ENCODE data around the gene METTL21A. TPM values are rescaled to one million over a fixed set of nuclear protein-coding genes. Genes with fewer than 3 reads are reported as not detected.

Gene METTL21A
- total and polyA plus RNA-seq, 9 of the 15 experiments (the other 6 are each of a cell fraction or from before 2014, with no cell fraction given): 9.1 to 46.5 (median 37.4) TPM

- FAIRE-seq (no peak), DNase-seq (ENCODE audit: extremely low read depth in 1 of 4, low spot score in 3 of 4) (no peak), ATAC-seq (no peak)
- Histone ChIP-seq H3K4me1 (replicated peaks in 1 of 2; ENCODE audit: control insufficient read depth in 2 of 2, insufficient read depth in 2 of 2, low read length in 2 of 2) (no peaks in the 10 kb centered on the region), H3K9me1 (ENCODE audit: control insufficient read depth, insufficient read depth, low read length) (no peaks in the 10 kb centered on the region), H3K9ac (ENCODE audit: insufficient read depth in 1 of 2, low read depth in 2 of 2, low read length in 2 of 2) (no peak overlapping the region), H2AFZ (ENCODE audit: low read depth, low read length) (no peak overlapping the region), H3K36me3 (ENCODE audit: control insufficient read depth, insufficient read depth, low read length) (peaks cover 59% of the 10 kb centered on the region), H3K9me3 (replicated peaks; ENCODE audit: control insufficient read depth, insufficient read depth, low read depth, low read length) (no peaks in the 10 kb centered on the region; the same call in 1 of the 2 replicates), H3K27me3 (ENCODE audit: control insufficient read depth in 2 of 2, insufficient read depth in 2 of 2, low read length in 2 of 2) (no peaks in the 10 kb centered on the region), H3K4me2 (ENCODE audit: insufficient read depth, low read length) (no peak overlapping the region), H3K4me3 (no peak overlapping the region), H4K20me1 (replicated peaks; ENCODE audit: control insufficient read depth, insufficient read depth, low read length) (no peaks in the 10 kb centered on the region), H3K27ac (ENCODE audit: extremely low read depth, low read depth, low read length) (no peak overlapping the region), H3K79me2 (ENCODE audit: control insufficient read depth, insufficient read depth, low read length) (no peaks in the 10 kb centered on the region; the same call in 2 of the 3 replicates)
- intact Hi-C loops (cut with micrococcal nuclease): no loop called here
- in situ Hi-C loops (cut with MboI): no loop called here
- WGBS (ENCODE audit: insufficient coverage, low coverage, missing lambda C conversion rate): no CpG with 5 or more reads among the region's 7 CpGs
- ChIA-PET CTCF (ENCODE audit: low intra/inter-chr PET ratio) (no interaction called here), POLR2A (no interaction called here)
- BruUV-seq (replicated peaks): no TSS peak
- TF ChIP-seq E2F3 (CRISPR knock-in tag; IDR thresholded peaks at IDR 0.05) (no peak), CEBPG (CRISPR knock-in tag; IDR thresholded peaks at IDR 0.05) (no peak), CEBPG (tag; conservative IDR thresholded peaks at IDR 0.05 in 1 of 2, IDR thresholded peaks at IDR 0.05 in 1 of 2) (peak in 1 of 2 experiments; percentile 37; a peak in 1 of 4 replicates), MCM5 (IDR thresholded peaks at IDR 0.05; ENCODE audit: low read depth) (no peak), FOXP4 (CRISPR knock-in tag; IDR thresholded peaks at IDR 0.05; ENCODE audit: borderline replicate concordance) (no peak), NRF1 (conservative IDR thresholded peaks at IDR 0.05 in 1 of 2, IDR thresholded peaks at IDR 0.05 in 1 of 2) (no peak), ATF3 (IDR thresholded peaks at IDR 0.05) (peak; percentile 38), ATF3 (CRISPR knock-in tag; conservative IDR thresholded peaks at IDR 0.05) (no peak), BHLHE40 (IDR thresholded peaks at IDR 0.05; ENCODE audit: low read length) (no peak), RAD51 (IDR thresholded peaks at IDR 0.05; ENCODE audit: borderline replicate concordance, low read depth) (no peak), ATF7 (IDR thresholded peaks at IDR 0.05) (no peak), SMC3 (conservative IDR thresholded peaks at IDR 0.05; ENCODE audit: insufficient read depth, low read depth, low read length) (no peak), ZNF311 (CRISPR knock-in tag; IDR thresholded peaks at IDR 0.05) (no peak), PYGO2 (tag; IDR thresholded peaks at IDR 0.05) (no peak), LARP7 (IDR thresholded peaks at IDR 0.05) (no peak), FOXK2 (conservative IDR thresholded peaks at IDR 0.05 in 1 of 2, IDR thresholded peaks at IDR 0.05 in 1 of 2; ENCODE audit: low read depth in 2 of 2) (no peak)
- TF ChIP-seq, protein P1, sequence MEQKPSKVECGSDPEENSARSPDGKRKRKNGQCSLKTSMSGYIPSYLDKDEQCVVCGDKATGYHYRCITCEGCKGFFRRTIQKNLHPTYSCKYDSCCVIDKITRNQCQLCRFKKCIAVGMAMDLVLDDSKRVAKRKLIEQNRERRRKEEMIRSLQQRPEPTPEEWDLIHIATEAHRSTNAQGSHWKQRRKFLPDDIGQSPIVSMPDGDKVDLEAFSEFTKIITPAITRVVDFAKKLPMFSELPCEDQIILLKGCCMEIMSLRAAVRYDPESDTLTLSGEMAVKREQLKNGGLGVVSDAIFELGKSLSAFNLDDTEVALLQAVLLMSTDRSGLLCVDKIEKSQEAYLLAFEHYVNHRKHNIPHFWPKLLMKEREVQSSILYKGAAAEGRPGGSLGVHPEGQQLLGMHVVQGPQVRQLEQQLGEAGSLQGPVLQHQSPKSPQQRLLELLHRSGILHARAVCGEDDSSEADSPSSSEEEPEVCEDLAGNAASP (IDR thresholded peaks at IDR 0.05): no peak
These were observed 37.9 kb downstream of the METTL21A start for GRCh38 chr2:207587305-207587704.

Data from K562 (cell line).